Gastroesophageal sphincter (tissue), 4 donors: Measurements from ENCODE around the gene CORIN. TPM values are rescaled to one million over a fixed set of nuclear protein-coding genes. Genes with fewer than 3 reads are reported as not detected.

Source experiments
- ATAC-seq: fragments of 150-250 bp; one replicate; pipeline ENCODE4 v1.9.1; 2016; ENCODE audit warnings: mild to moderate bottlenecking, moderate library complexity
- H3K27ac ChIP-seq, 4 donors: fragments of 200-600 bp; sonication (generic) in 3 of 4; 1 replicate in 3 of 4; 2 replicates in 1 of 4; pipeline ENCODE4 v1.5.1; 2016 to 2019
- H3K27me3 ChIP-seq: fragments of 200-600 bp; sonication (generic); one replicate; pipeline ENCODE4 v1.5.1; 2019
- H3K36me3 ChIP-seq, 2 donors: fragments of 200-600 bp; sonication (generic); one replicate each; pipeline ENCODE4 v1.5.1; 2019; ENCODE audit warnings: control low read depth in 1 of 2
- H3K4me1 ChIP-seq, 3 donors: fragments of 200-600 bp; sonication (generic); 1 replicate in 2 of 3; 2 replicates in 1 of 3; pipeline ENCODE4 v1.5.1; 2016 to 2019; ENCODE audit warnings: control low read depth in 2 of 3
- H3K4me3 ChIP-seq, 2 donors: fragments of 200-600 bp; sonication (generic); one replicate each; pipeline ENCODE4 v1.5.1; 2019; ENCODE audit warnings: mild to moderate bottlenecking in 1 of 2, moderate library complexity in 1 of 2
- H3K9me3 ChIP-seq, 3 donors: fragments of 200-600 bp; sonication (generic); one replicate each; pipeline ENCODE4 v1.5.1; 2017 to 2019; ENCODE audit warnings: control low read depth in 2 of 3
- EP300 ChIP-seq: sonication (generic); formaldehyde crosslinking; IDR thresholded peaks from one replicate; pipeline ENCODE4 v1.6.1; 2017; ENCODE audit warnings: antibody characterized with exemption, mild to moderate bottlenecking
- POLR2A ChIP-seq, 2 donors: fragments of 450-650 bp; IDR thresholded peaks; one replicate each; pipeline ENCODE4 v1.6.1; 2017; ENCODE audit warnings: antibody characterized with exemption in 2 of 2, mild to moderate bottlenecking in 2 of 2, moderate library complexity in 1 of 2
- POLR2AphosphoS5 ChIP-seq: sonication (generic); formaldehyde crosslinking; IDR thresholded peaks from one replicate; pipeline ENCODE4 v1.6.1; 2017; ENCODE audit warnings: antibody characterized with exemption
- WGBS, 2 donors: methylation state at CpG; one replicate each; pipeline ENCODE4 v1.1.5; 2018; ENCODE audit warnings: low coverage in 1 of 2; 5-methylcytosine and 5-hydroxymethylcytosine counted together
- total RNA-seq, 4 donors: library from RNA; depleted of rRNA; stranded (reverse); fragments of >200 nt; gene quantifications; one replicate each; pipeline ENCODE4 v1.1.0, GENCODE V29; 2016
- TF ChIP-seq, protein P1 (sequence below), 4 experiments: fragments of 200-600 bp in 2 of 4; fragments of 450-650 bp in 2 of 4; sonication (generic) in 1 of 4; IDR thresholded peaks; one replicate each; pipeline ENCODE4 v1.5.1; 2017 to 2019; ENCODE audit warnings: antibody characterized with exemption in 4 of 4, mild to moderate bottlenecking in 2 of 4, moderate library complexity in 2 of 4

Gene CORIN
- total RNA-seq, 4 donors from 2014 or later: 0.47 to 3.3 (median 2.2) TPM

DNA sequence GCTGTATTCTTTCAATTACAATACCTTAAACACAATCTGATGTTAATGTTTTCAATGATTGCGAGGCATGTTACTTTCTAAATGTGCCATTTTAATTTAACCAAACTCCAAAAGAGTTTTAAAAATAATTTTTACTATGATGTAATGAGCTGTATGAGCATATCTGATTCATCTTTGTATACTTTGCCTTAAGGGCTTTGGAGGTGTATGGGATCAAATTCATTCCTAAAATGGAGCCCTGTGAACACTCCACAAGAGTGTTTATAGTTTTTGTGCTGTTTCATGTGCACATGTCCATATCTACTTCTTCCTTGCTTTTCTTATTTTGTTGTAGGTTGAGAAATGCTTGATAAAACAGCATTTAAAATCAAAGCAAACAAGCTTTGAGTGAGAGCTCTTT lies 270.4 kb downstream of the CORIN start:
- no peak for ATAC-seq
- Histone ChIP-seq H3K27ac (no peak overlapping the region), H3K27me3 (no peaks in the 10 kb centered on the region), H3K9me3 (no peaks in the 10 kb centered on the region), H3K36me3 (peaks cover 0 to 65% of the 10 kb centered on the region in 2 donors), H3K4me1 (no peaks in the 10 kb centered on the region), H3K4me3 (no peak overlapping the region)
- TF ChIP-seq POLR2AphosphoS5 (no peak), POLR2A (IDR thresholded peaks at IDR 0.05) (no peak), EP300 (no peak)
- TF ChIP-seq, protein P1, sequence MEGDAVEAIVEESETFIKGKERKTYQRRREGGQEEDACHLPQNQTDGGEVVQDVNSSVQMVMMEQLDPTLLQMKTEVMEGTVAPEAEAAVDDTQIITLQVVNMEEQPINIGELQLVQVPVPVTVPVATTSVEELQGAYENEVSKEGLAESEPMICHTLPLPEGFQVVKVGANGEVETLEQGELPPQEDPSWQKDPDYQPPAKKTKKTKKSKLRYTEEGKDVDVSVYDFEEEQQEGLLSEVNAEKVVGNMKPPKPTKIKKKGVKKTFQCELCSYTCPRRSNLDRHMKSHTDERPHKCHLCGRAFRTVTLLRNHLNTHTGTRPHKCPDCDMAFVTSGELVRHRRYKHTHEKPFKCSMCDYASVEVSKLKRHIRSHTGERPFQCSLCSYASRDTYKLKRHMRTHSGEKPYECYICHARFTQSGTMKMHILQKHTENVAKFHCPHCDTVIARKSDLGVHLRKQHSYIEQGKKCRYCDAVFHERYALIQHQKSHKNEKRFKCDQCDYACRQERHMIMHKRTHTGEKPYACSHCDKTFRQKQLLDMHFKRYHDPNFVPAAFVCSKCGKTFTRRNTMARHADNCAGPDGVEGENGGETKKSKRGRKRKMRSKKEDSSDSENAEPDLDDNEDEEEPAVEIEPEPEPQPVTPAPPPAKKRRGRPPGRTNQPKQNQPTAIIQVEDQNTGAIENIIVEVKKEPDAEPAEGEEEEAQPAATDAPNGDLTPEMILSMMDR (IDR thresholded peaks at IDR 0.05): no peak
- WGBS, 2 donors: 94 to 100% methylated on average over 1 of the region's 1 CpG

DNA sequence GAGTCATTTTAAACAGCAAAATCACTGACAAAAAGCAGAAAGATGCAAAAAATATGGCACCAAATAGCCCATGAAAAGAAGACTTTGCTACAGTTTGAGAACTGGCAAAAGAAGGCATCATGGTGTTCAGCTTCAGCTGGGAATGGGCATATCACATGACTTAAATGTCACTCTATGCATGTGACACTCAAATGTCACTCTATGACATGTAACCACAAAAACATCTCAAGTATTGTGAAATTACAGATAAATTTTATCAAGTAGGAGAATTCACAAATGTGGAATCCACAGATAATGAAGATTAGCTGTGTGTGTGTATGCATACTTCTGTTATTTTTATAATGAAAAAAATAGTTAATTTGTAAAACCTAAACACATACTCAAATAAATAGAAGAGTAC lies 270.9 kb downstream of the CORIN start:
- Histone ChIP-seq H3K36me3 (peaks cover 0 to 65% of the 10 kb centered on the region in 2 donors), H3K27me3 (no peaks in the 10 kb centered on the region), H3K27ac (no peak overlapping the region), H3K9me3 (no peaks in the 10 kb centered on the region), H3K4me3 (no peak overlapping the region), H3K4me1 (no peaks in the 10 kb centered on the region)
- TF ChIP-seq EP300 (no peak), POLR2AphosphoS5 (no peak), POLR2A (IDR thresholded peaks at IDR 0.05) (no peak)
- TF ChIP-seq, protein P1 (IDR thresholded peaks at IDR 0.05): no peak
- ATAC-seq: no peak

DNA sequence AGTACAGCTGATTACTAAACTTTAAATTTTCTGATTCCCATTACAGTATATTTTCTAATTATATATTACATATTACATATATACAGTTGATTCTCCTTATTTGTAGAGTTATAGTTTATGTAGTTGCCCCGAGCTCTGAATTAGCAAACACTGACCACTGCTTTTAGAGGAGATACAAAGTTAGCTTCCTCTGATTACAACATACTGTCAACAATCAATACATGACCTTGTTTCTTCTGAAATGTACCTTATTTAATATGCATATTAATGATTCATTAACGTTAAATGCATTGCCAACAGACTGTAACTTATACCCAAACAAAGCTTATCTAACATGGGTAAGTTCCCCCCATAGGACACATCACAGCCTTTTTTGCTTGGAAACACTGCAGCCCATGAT lies 271.3 kb downstream of the CORIN start:
- no peak overlapping the region for H3K27ac ChIP-seq
- H3K9me3 ChIP-seq: no peaks in the 10 kb centered on the region
- H3K4me1 ChIP-seq: no peaks in the 10 kb centered on the region
- no peaks in the 10 kb centered on the region for H3K27me3 ChIP-seq
- H3K4me3 ChIP-seq: no peak overlapping the region
- no peak for TF ChIP-seq POLR2A (IDR thresholded peaks at IDR 0.05)
- TF ChIP-seq, protein P1 (IDR thresholded peaks at IDR 0.05): no peak
- no peak for TF ChIP-seq POLR2AphosphoS5
- no peak for TF ChIP-seq EP300
- ATAC-seq: no peak
- peaks cover 0 to 65% of the 10 kb centered on the region in 2 donors for H3K36me3 ChIP-seq
- 91 to 92% methylated on average over 2 of the region's 2 CpGs for WGBS, 2 donors

DNA sequence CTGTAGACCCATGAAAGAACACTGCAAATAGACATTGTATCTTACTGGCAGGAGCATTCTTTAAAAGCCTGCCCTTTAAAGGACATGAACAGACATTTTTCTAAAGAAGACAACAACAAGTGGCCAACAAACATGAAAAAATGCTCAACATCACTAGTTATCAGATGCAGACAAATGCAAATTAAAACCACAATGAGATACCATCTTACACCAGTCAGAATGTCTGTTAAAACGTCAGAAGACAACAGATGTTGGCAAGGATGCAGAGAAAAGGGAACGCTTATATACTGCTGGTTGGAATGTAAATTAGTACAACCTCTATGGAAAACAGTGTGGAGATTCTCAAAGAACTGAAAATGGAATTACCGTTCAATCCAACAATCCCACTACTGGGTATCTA lies 275.6 kb downstream of the CORIN start:
- Histone ChIP-seq H3K27me3 (no peaks in the 10 kb centered on the region), H3K4me1 (no peaks in the 10 kb centered on the region), H3K9me3 (no peaks in the 10 kb centered on the region), H3K4me3 (no peak overlapping the region), H3K27ac (no peak overlapping the region), H3K36me3 (peaks cover 2 to 72% of the 10 kb centered on the region in 2 donors)
- ATAC-seq: no peak
- 58 to 100% methylated on average over 1 to 3 of the region's 3 CpGs for WGBS, 2 donors
- TF ChIP-seq POLR2A (IDR thresholded peaks at IDR 0.05): no peak
- TF ChIP-seq EP300: no peak
- TF ChIP-seq, protein P1 (IDR thresholded peaks at IDR 0.05): no peak
- no peak for TF ChIP-seq POLR2AphosphoS5

DNA sequence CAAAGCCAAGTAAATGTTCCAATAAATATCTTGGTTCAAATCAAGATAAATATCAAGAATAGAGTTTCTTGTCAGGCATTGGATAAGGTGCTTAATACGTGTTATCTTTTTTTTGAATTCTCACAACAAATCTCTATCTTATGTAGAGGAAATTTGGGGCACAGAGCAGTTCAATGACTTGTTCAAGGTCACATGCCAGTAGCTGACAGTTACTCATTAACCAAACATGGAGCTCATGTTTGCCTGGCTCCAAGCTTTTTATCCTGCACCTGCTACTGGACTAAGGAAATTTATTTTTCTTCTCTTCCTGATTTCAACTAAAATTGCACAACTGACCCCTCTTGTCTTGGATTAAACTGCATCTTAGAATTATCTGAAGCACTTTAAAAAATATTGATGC lies 276.5 kb downstream of the CORIN start:
- no peak for ATAC-seq
- Histone ChIP-seq H3K27ac (no peak overlapping the region), H3K36me3 (peaks cover 2 to 65% of the 10 kb centered on the region in 2 donors), H3K9me3 (no peaks in the 10 kb centered on the region), H3K27me3 (no peaks in the 10 kb centered on the region), H3K4me1 (no peaks in the 10 kb centered on the region), H3K4me3 (no peak overlapping the region)
- WGBS, 2 donors: 33 to 88% methylated on average over 1 of the region's 1 CpG
- TF ChIP-seq, protein P1 (IDR thresholded peaks at IDR 0.05): no peak
- TF ChIP-seq EP300: no peak
- TF ChIP-seq POLR2A (IDR thresholded peaks at IDR 0.05): no peak
- TF ChIP-seq POLR2AphosphoS5: no peak
